Peyer's patch (tissue), 4 donors: ENCODE measurements around the gene LIPG. TPM values are rescaled to one million over a fixed set of nuclear protein-coding genes. Genes with fewer than 3 reads are reported as not detected.

ENCODE experiments used
- DNase-seq, 3 donors: peaks; one replicate each; pipeline ENCODE4 v3.0.0-alpha.2; 2017 to 2019
- H3K27ac ChIP-seq, 4 donors: fragments of 200-600 bp; sonication (generic); one replicate each; pipeline ENCODE4 v1.5.1; 2016 to 2019
- H3K27me3 ChIP-seq, 2 donors: fragments of 200-600 bp; sonication (generic); one replicate each; pipeline ENCODE4 v1.5.1; 2019
- H3K36me3 ChIP-seq, 3 donors: fragments of 200-600 bp; sonication (generic); one replicate each; pipeline ENCODE4 v1.5.1; 2016 to 2019
- H3K4me1 ChIP-seq, 4 donors: fragments of 200-600 bp; sonication (generic); one replicate each; pipeline ENCODE4 v1.5.1; 2016 to 2019
- H3K4me3 ChIP-seq, 4 donors: fragments of 200-600 bp; sonication (generic); 1 replicate in 3 of 4; 2 replicates in 1 of 4; pipeline ENCODE4 v1.5.1; 2016 to 2019; ENCODE audit warnings: mild to moderate bottlenecking in 1 of 4
- H3K9me3 ChIP-seq, 4 donors: fragments of 200-600 bp; sonication (generic); one replicate each; pipeline ENCODE4 v1.5.1; 2016 to 2019; ENCODE audit warnings: mild to moderate bottlenecking in 1 of 4
- POLR2A ChIP-seq, 2 donors: fragments of 450-650 bp; IDR thresholded peaks; one replicate each; pipeline ENCODE4 v1.5.1; 2017; ENCODE audit warnings: antibody characterized with exemption in 2 of 2, mild to moderate bottlenecking in 2 of 2, moderate library complexity in 2 of 2
- total RNA-seq, 4 donors: library from RNA; depleted of rRNA; stranded (reverse); fragments of >200 nt; gene quantifications; one replicate each; pipeline ENCODE4 v1.1.0, GENCODE V29; 2016
- TF ChIP-seq, protein P1 (sequence below), 6 experiments: fragments of 450-650 bp in 4 of 6; fragments of 200-600 bp in 2 of 6; sonication (generic) in 1 of 6; IDR thresholded peaks; one replicate each; pipeline ENCODE4 v1.5.1; 2017 to 2019; ENCODE audit warnings: antibody characterized with exemption in 6 of 6, mild to moderate bottlenecking in 3 of 6, moderate library complexity in 1 of 6

Gene LIPG
- total RNA-seq, 4 donors from 2014 or later: 19.3 to 63.5 (median 35.7) TPM

GRCh38 chr18:49563701-49564517 lies 2.1 kb downstream of the LIPG start:
- Histone ChIP-seq H3K36me3 (peaks cover 0 to 9% (median 0%) of the 10 kb centered on the region in 3 donors), H3K27me3 (no peaks in the 10 kb centered on the region), H3K4me1 (peaks cover 0 to 42% (median 4%) of the 10 kb centered on the region in 4 donors), H3K27ac (no peak overlapping the region), H3K9me3 (no peaks in the 10 kb centered on the region), H3K4me3 (peak overlapping the region in 3 of 4 donors; percentile 31 to 64 (median 53))
- no peak for DNase-seq
- TF ChIP-seq POLR2A (IDR thresholded peaks at IDR 0.05): no peak

GRCh38 chr18:49564518-49564834 lies 2.6 kb downstream of the LIPG start:
- Histone ChIP-seq H3K4me1 (peaks cover 0 to 42% (median 4%) of the 10 kb centered on the region in 4 donors), H3K9me3 (no peaks in the 10 kb centered on the region), H3K27ac (no peak overlapping the region), H3K36me3 (peaks cover 0 to 9% (median 0%) of the 10 kb centered on the region in 3 donors), H3K4me3 (no peak overlapping the region), H3K27me3 (no peaks in the 10 kb centered on the region)
- no peak for DNase-seq
- no peak for TF ChIP-seq POLR2A (IDR thresholded peaks at IDR 0.05)
- TF ChIP-seq, protein P1, sequence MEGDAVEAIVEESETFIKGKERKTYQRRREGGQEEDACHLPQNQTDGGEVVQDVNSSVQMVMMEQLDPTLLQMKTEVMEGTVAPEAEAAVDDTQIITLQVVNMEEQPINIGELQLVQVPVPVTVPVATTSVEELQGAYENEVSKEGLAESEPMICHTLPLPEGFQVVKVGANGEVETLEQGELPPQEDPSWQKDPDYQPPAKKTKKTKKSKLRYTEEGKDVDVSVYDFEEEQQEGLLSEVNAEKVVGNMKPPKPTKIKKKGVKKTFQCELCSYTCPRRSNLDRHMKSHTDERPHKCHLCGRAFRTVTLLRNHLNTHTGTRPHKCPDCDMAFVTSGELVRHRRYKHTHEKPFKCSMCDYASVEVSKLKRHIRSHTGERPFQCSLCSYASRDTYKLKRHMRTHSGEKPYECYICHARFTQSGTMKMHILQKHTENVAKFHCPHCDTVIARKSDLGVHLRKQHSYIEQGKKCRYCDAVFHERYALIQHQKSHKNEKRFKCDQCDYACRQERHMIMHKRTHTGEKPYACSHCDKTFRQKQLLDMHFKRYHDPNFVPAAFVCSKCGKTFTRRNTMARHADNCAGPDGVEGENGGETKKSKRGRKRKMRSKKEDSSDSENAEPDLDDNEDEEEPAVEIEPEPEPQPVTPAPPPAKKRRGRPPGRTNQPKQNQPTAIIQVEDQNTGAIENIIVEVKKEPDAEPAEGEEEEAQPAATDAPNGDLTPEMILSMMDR (IDR thresholded peaks at IDR 0.05): no peak

GRCh38 chr18:49565101-49565500 lies 3.2 kb downstream of the LIPG start:
- Histone ChIP-seq H3K36me3 (peaks cover 0 to 9% (median 0%) of the 10 kb centered on the region in 3 donors), H3K4me3 (no peak overlapping the region), H3K4me1 (peaks cover 0 to 42% (median 4%) of the 10 kb centered on the region in 4 donors), H3K27ac (no peak overlapping the region), H3K9me3 (no peaks in the 10 kb centered on the region), H3K27me3 (no peaks in the 10 kb centered on the region)
- no peak for DNase-seq
- TF ChIP-seq, protein P1 (IDR thresholded peaks at IDR 0.05): no peak
- no peak for TF ChIP-seq POLR2A (IDR thresholded peaks at IDR 0.05)

- no peaks in the 10 kb centered on the region for H3K9me3 ChIP-seq
- no peaks in the 10 kb centered on the region for H3K27me3 ChIP-seq
- H3K36me3 ChIP-seq: peaks cover 0 to 13% (median 0%) of the 10 kb centered on the region in 3 donors
- H3K4me1 ChIP-seq: peaks cover 0 to 42% (median 4%) of the 10 kb centered on the region in 4 donors
- TF ChIP-seq, protein P1 (IDR thresholded peaks at IDR 0.05): no peak
- TF ChIP-seq POLR2A (IDR thresholded peaks at IDR 0.05): no peak
- H3K27ac ChIP-seq: no peak overlapping the region
- no peak overlapping the region for H3K4me3 ChIP-seq
- no peak for DNase-seq
Measured at GRCh38 chr18:49565612-49566011, 3.8 kb downstream of the LIPG start.

DNA sequence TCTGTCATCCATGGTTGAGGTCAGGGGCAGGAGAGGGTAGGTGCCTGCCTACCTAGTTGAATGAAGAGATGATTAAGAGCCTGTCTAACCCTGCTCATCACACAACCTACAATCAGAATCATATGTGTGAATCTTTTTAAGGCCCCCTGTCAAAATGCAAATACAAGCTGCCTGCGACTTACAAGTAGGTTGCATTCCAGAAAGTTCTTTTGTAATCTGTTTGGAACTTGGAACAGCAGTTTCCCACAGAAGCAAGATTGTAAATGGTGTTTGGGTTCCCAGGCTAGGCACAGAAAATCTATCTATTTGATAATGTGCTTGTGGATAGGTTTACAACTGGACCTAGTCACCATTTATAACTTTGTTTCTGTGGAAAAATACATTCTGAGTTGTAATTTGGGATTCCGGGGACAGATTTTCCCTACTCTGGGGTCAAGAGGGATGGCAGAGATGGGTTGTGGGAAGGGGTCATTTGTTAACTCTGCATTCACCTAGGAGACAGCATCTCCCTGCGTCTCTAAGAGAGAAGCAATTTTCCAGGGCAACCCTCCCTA lies 4.4 kb downstream of the LIPG start:
- TF ChIP-seq, protein P1 (IDR thresholded peaks at IDR 0.05): no peak
- no peak for TF ChIP-seq POLR2A (IDR thresholded peaks at IDR 0.05)
- no peaks in the 10 kb centered on the region for H3K27me3 ChIP-seq
- no peak overlapping the region for H3K4me3 ChIP-seq
- H3K4me1 ChIP-seq: peaks cover 0 to 35% (median 4%) of the 10 kb centered on the region in 4 donors
- H3K27ac ChIP-seq: no peak overlapping the region
- DNase-seq: no peak
- peaks cover 0 to 19% (median 0%) of the 10 kb centered on the region in 3 donors for H3K36me3 ChIP-seq
- no peaks in the 10 kb centered on the region for H3K9me3 ChIP-seq

- Histone ChIP-seq H3K4me3 (no peak overlapping the region), H3K27ac (no peak overlapping the region), H3K4me1 (peaks cover 0 to 28% (median 2%) of the 10 kb centered on the region in 4 donors), H3K9me3 (no peaks in the 10 kb centered on the region), H3K36me3 (peaks cover 0 to 26% (median 0%) of the 10 kb centered on the region in 3 donors), H3K27me3 (no peaks in the 10 kb centered on the region)
- no peak for TF ChIP-seq POLR2A (IDR thresholded peaks at IDR 0.05)
- TF ChIP-seq, protein P1 (IDR thresholded peaks at IDR 0.05): no peak
- no peak for DNase-seq
Measured at GRCh38 chr18:49566985-49567384, 5.1 kb downstream of the LIPG start.
